GM18499 (cell line): Measurements from ENCODE around the gene UTS2B.

Source experiments
- ATAC-seq: cut with Tn5 transposase; IDR thresholded peaks from one replicate; pipeline ENCODE4 v1.9.1; 2021; ENCODE audit warnings: moderate number of reproducible peaks; ENCODE audit not compliant: insufficient read depth, unreplicated experiment

The UTS2B gene

DNA sequence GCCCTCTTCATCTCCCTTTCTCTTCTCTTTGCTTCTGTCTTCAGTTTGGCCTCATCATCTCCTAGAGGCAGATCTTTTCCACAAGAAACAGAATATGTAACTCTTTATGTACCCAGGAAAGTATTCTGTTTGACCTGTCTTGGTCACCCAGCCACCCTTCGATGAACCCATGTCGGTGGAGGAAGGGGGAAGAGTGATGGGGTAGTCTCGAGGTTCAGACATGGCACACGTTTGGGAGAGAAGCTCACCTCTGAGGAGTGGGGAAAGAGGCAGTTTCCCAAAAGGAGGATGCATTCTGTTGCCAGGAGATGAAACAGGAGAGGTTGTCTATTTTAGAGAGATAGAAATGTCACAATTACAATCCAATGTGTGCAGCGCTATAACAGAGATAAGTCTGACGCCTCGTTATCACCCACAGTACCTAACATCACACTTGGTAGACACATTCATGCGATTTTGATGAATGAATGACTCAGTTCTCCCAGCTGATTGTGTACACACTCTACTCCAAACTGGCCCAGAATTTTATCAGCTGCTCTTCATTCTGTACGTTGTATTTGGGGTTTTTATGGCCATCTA, 1.9 kb downstream of the UTS2B start:
- ATAC-seq: peak; percentile 7

GRCh38 chr3:191327526-191327925, 2.8 kb downstream of the UTS2B start:
- ATAC-seq: no peak

GRCh38 chr3:191324936-191325335, 5.4 kb downstream of the UTS2B start:
- ATAC-seq: no peak

- ATAC-seq: no peak
Observed at GRCh38 chr3:191321019-191321767, 9.1 kb downstream of the UTS2B start.

GRCh38 chr3:191320316-191320715, 10.0 kb downstream of the UTS2B start:
- no peak for ATAC-seq

GRCh38 chr3:191316876-191317603, 13.3 kb downstream of the UTS2B start:
- no peak for ATAC-seq

DNA sequence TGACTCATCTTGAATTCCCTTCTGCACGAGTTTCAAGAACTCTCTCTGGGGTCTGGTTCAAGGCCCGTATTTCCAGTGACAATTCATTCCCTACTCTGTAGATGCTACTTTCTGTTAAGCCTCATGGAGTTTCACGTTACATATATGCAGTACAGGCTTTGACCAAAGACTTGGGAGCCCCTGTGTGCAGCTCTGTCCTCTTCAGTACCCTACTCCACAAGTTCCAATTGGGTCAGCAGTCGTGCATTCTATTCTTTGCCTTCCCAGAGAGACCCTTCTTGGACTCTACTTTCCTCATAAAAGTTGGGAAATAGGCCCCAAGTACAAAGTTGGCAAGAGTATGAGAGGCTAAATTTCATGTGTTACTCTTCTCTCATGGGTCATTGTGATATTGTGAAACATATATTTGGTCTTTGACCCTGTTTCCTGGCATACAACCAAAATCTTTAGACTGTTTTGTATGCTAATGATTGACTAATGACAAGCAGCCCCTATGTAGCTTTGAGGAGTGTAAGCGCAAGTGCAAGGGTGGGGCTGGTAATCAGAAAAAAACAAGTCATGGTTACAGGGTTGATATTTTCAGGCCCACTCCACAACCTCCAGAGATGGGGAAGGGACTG, 16.1 kb downstream of the UTS2B start:
- ATAC-seq: no peak

DNA sequence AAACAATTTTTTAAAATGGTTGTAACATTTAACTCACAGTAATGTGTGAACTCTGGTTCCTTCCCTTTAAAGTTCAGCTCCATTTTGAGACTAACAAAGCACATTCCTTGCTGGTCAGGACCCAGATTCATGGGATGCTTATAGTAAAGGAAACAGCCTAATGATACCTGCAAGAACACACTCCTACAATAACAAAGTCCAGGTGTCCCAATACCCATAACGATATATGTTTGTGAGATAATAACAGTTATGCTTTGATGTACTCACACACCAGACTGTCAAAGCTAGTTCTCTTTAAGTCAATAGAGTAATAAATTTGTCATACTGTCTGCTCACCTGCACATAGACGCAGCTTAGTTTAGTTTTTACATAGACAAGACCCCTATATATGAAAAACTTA, 17.0 kb downstream of the UTS2B start:
- no peak for ATAC-seq

- no peak for ATAC-seq
Observed at GRCh38 chr3:191307341-191307740, 23.0 kb downstream of the UTS2B start.

DNA sequence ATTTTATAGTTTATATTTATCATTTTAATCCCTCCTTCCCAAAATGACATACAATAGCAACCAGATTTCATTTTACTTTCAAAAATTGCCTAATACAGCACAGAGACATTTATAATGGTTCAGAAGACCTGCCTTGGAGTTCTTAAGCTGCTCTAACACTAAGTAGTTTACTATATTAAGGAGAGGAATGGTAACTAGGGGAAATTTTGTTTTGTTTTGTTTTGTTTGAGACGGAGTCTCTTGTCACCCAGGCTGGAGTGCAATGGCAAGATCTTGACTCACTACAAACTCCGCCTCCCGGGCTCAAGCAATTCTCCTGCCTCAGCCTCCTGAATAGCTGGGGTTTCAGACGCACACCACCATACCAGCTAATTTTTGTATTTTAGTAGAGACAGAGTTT, 23.9 kb downstream of the UTS2B start:
- no peak for ATAC-seq

DNA sequence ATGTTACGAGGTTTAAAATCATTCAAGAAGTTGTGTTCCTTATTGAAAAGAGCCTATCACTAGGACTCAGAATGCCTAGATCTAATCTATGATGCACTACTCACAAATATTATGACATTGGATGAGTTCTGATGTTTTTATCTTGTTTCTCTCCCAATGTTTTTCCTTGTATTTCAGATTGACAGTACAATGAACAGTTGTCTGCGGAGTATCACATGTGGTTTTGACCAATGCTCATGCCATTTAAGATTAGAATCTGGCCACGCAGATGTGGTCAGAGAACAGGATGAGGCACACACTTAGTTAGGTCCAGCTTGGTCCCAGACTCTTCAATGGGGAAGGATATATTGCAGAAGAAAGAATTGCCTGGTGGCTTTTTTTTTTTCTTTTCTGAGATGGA, 26.7 kb downstream of the UTS2B start:
- no peak for ATAC-seq

- no peak for ATAC-seq
Observed at GRCh38 chr3:191302451-191302850, 27.9 kb downstream of the UTS2B start.

DNA sequence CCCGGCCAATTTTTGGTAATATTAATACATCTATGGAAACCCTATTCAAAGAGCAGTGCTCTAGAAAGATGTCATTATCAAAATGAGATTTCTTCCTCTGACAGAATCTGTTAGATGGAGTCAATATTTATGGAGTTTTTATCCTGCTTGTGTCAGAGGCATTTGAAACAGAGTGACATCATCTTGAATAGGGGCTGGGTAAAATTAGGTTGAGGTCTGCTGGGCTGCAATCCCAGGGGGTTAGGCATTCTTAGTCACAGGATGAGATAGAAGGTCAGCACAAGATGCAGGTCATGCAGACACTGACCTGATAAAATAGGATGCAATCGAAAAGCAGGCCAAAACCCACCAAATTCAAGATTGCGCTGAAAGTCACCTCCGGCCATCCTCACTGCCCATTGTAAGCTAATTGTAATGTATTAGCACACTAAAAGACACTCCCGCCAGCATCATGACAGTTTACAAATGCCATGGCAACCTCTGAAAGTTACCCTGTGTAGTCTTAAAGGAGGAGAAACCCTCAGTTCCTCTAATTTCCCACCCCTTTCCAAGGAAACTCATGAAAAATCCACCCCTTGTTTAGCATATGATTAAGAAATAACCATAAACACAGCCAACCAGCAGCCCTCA, 28.4 kb downstream of the UTS2B start:
- no peak for ATAC-seq

GRCh38 chr3:191301017-191301416, 29.3 kb downstream of the UTS2B start:
- ATAC-seq: peak; percentile 53

GRCh38 chr3:191300422-191300821, 29.9 kb downstream of the UTS2B start:
- no peak for ATAC-seq

DNA sequence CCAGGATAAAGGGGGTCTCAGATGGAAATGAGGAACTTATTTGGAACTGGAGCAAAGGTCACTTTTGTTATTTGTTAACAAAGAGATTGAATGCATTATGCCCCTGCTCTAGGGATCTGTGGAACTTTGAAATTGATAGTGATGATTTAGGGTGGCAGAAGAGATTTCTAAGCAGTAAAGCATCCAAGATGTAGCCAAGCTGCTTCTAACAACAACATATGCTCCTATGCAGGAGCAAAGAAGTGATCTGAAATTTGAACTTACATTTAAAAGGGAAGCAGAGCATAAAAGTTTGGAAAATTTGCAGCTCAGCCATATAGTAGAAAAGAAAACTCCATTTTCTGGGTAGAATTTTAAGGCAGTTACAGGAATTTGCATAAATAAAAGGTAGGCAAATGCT, 31.5 kb downstream of the UTS2B start:
- ATAC-seq: no peak

DNA sequence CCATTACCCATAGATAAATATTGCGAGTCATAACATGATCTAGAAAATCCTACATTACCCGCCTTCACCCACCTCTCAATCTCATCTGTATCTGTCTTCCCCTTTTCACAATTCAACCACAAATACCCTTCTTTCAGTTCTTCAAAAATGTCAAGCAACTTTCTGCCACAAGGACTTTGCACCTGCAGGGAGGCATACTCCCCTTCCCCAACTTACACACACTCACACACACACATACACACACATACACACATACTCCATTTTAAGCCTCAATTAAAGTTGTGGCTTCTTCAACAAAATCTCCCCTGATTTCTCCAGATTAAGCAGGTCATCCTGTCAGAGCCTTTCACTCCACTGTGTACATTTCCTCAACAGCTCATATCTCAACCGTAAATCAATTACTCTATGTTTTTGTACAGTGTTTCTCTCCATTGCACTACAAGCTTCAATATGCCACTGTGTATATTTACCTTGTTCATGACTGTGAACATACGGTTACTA, 34.2 kb downstream of the UTS2B start:
- ATAC-seq: peak; percentile 89

- ATAC-seq: no peak
Observed at GRCh38 chr3:191294291-191294690, 36.0 kb downstream of the UTS2B start.

DNA sequence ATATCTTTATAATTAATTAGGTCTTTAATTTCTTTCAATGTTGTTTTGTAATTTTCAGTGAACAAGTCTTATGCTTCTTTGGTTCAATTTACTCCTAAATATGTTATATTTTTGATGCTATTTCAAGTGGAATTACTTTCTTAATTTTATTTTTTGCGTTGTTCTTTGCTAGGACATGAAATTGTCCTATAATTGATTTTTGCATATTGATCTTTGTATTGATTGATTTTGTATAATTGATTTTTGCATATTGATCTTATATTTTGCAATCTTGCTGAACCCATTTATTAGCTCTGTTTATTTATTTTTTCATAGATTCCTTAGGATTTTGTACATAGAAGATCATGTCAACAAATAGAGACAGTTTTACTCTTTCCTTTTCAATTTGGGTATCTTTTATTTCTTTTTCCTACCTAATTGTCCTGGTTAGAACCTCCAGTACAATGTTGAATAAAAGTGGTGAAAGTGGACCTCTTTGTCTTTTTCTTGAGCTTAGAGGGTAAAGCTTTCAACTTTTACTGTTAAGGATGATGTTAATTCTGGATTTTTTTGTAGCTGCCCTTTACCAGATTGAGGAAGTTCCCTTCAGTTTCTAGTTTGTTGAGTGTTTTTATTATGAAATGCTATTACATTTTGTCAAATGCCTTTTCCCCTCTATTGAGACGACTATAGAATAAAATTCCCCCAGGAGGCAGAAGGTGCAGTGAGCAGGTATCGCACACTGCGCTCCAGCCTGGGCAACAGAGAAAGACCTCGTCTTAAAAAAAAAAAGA, 37.9 kb downstream of the UTS2B start:
- ATAC-seq: no peak
